K562 (cell line): Measurements from ENCODE around the gene POLR1A. TPM values are rescaled to one million over a fixed set of nuclear protein-coding genes. Genes with fewer than 3 reads are reported as not detected.

Experiments used
- CBX1 ChIP-seq: sonication (generic); IDR thresholded peaks from 2 replicates; pipeline ENCODE4 v1.6.1; 2016; ENCODE audit warnings: antibody characterized with exemption, low read depth, mild to moderate bottlenecking
- KLF13 ChIP-seq: fragments of 450-650 bp; IDR thresholded peaks from 2 replicates; pipeline ENCODE4 v1.6.1; 2016; ENCODE audit warnings: missing genetic modification characterization, low read depth, mild to moderate bottlenecking, missing compliant biosample characterization, moderate library complexity, borderline replicate concordance
- MTA3 ChIP-seq: fragments of 450-650 bp; formaldehyde crosslinking; IDR thresholded peaks from 2 replicates; pipeline ENCODE4 v1.6.1; 2017; ENCODE audit warnings: mild to moderate bottlenecking, borderline replicate concordance
- POLR3G ChIP-seq: IDR thresholded peaks from 2 replicates; pipeline ENCODE4 v1.6.1; 2011; ENCODE audit not compliant: insufficient read length, insufficient replicate concordance; ENCODE audit errors: extremely low read depth
- PRDM10 ChIP-seq: fragments of 450-650 bp; IDR thresholded peaks from 2 replicates; pipeline ENCODE4 v1.6.1; 2018; ENCODE audit not compliant: partially characterized antibody
- RBFOX2 ChIP-seq: fragments of 200-400 bp; formaldehyde crosslinking; IDR thresholded peaks from 2 replicates; pipeline ENCODE4 v1.6.1; 2017; ENCODE audit warnings: low read depth, mild to moderate bottlenecking, low read length, moderate library complexity
- TEAD4 ChIP-seq, 2 experiments: sonication (generic) in 1 of 2; formaldehyde crosslinking in 1 of 2; IDR thresholded peaks; 2 replicates each; pipeline versions ENCODE4 v1.6.1 to v1.8.0; 2012 to 2022; ENCODE audit warnings: borderline replicate concordance in 1 of 2, inconsistent platforms in 1 of 2, low read length in 1 of 2, mild to moderate bottlenecking in 1 of 2, missing genetic modification reagents in 1 of 2
- ZFPM2 ChIP-seq: fragments of 250-450 bp; sonication (Bioruptor Pico); IDR thresholded peaks from 2 replicates; pipeline ENCODE4 v1.5.1; 2022; ENCODE audit warnings: mild to moderate bottlenecking
- ZNF280B ChIP-seq: fragments of 250-450 bp; sonication (Bioruptor Pico); IDR thresholded peaks from 2 replicates; pipeline ENCODE4 v1.5.1; 2021; ENCODE audit warnings: mild to moderate bottlenecking
- ZNF449 ChIP-seq: fragments of 250-450 bp; sonication (Bioruptor Pico); IDR thresholded peaks from 2 replicates; pipeline ENCODE4 v1.8.0; 2022; ENCODE audit warnings: moderate library complexity, mild to moderate bottlenecking, inconsistent platforms
- ZNF584 ChIP-seq: fragments of 200-800 bp; sonication (Bioruptor generic); IDR thresholded peaks from 2 replicates; pipeline ENCODE4 v1.6.1; 2016; ENCODE audit warnings: low read depth, mild to moderate bottlenecking, missing genetic modification characterization, missing compliant biosample characterization
- ZNF592 ChIP-seq: fragments of 450-650 bp; IDR thresholded peaks from 2 replicates; pipeline ENCODE4 v1.6.1; 2017; ENCODE audit warnings: antibody characterized with exemption, mild to moderate bottlenecking
- ZNF655 ChIP-seq: fragments of 250-450 bp; sonication (Bioruptor Pico); IDR thresholded peaks from 2 replicates; pipeline ENCODE4 v1.5.0; 2021
- polyA plus RNA-seq, 8 experiments: library from polyadenylated mRNA; depleted of rRNA in 4 of 8; stranded (reverse) in 5 of 8; unstranded in 3 of 8; fragments of >200 nt; fragmentation: Nextera tagmentation in 2 of 8; fragmentation: Illumina TruSeq in 1 of 8; extraction: Ambion mirVana in 2 of 8; extraction: Trizol in 1 of 8; gene quantifications; 2 replicates each; pipeline versions ENCODE4 v1.2.1 to v1.2.3, GENCODE V29; 2011 to 2014; ENCODE audit warnings: inconsistent platforms in 1 of 8, missing spikeins in 1 of 8
- total RNA-seq, 7 experiments: library from RNA; depleted of rRNA in 6 of 7; stranded (reverse); fragments of >200 nt in 6 of 7; fragmentation: Illumina TruSeq in 2 of 7; extraction: Trizol in 2 of 7; gene quantifications; 2 replicates each; pipeline versions ENCODE4 v1.2.1 to v1.2.3, GENCODE V29; 2011 to 2021; ENCODE audit warnings: low replicate concordance in 1 of 7

The POLR1A gene
- total and polyA plus RNA-seq, 9 of the 15 experiments (the other 6 are each of a cell fraction or from before 2014, with no cell fraction given), result 3.0 to 72.1 (median 21.8) TPM

GRCh38 chr2:85999061-85999831 is 106.4 kb downstream of the POLR1A start (continued):
- TF ChIP-seq PRDM10 (peak; percentile 88), ZNF592 (0 out of 2 replicates have a peak, but pooled peaks have one; percentile 13), ZNF449 (CRISPR knock-in tag) (no peak), TEAD4 (IDR thresholded peaks at IDR 0.05; ENCODE audit: low read length) (peak; percentile 39; the same call in 1 of the 2 replicates), TEAD4 (CRISPR knock-in tag; IDR thresholded peaks at IDR 0.05; ENCODE audit: borderline replicate concordance) (no peak), KLF13 (tag) (no peak), ZNF584 (CRISPR knock-in tag) (0 out of 2 replicates have a peak, but pooled peaks have one; percentile 9), RBFOX2 (peak; percentile 45; the same call in 1 of the 2 replicates), ZNF655 (no peak), MTA3 (no peak), ZNF280B (no peak), CBX1 (no peak), POLR3G (no peak), ZFPM2 (no peak)
